OCI-LY1 (cell line): ENCODE results near the gene WHRN.

Source experiments
- EZH2 ChIP-seq: fragments of 200-600 bp; sonication (generic), shearing (Covaris generic); IDR thresholded peaks from 2 replicates; pipeline ENCODE4 v1.8.0; 2017; ENCODE audit warnings: borderline replicate concordance, mixed run types, mild to moderate bottlenecking, antibody characterized with exemption, low read length, moderate library complexity, mixed read lengths
- TF ChIP-seq, protein P1 (sequence below): fragments of 200-600 bp; sonication (generic), shearing (Covaris generic); IDR thresholded peaks from 2 replicates; pipeline ENCODE4 v1.5.1; 2017; ENCODE audit warnings: mild to moderate bottlenecking, antibody characterized with exemption, low read length, moderate library complexity, mixed read lengths

DNA sequence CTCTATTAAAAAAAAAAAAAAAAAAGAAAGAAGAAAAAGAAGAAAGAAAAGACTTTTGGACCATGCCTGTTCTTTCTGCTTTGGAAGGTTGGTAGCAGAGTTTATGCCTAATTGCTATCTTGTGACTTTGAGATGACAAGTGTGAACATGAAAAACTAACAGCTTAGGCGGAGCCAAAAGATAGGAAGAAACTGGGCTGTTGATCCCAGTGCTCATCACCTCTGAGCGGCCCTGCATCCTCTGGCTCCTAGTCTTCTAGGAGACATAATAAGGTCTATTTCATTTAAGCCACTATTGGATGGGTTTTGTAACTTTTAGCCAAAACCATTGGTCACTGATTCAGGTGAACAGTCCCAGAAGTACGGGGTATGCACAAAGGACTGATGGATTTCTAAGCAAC, 47.9 kb upstream of the WHRN start:
- TF ChIP-seq, protein P1, sequence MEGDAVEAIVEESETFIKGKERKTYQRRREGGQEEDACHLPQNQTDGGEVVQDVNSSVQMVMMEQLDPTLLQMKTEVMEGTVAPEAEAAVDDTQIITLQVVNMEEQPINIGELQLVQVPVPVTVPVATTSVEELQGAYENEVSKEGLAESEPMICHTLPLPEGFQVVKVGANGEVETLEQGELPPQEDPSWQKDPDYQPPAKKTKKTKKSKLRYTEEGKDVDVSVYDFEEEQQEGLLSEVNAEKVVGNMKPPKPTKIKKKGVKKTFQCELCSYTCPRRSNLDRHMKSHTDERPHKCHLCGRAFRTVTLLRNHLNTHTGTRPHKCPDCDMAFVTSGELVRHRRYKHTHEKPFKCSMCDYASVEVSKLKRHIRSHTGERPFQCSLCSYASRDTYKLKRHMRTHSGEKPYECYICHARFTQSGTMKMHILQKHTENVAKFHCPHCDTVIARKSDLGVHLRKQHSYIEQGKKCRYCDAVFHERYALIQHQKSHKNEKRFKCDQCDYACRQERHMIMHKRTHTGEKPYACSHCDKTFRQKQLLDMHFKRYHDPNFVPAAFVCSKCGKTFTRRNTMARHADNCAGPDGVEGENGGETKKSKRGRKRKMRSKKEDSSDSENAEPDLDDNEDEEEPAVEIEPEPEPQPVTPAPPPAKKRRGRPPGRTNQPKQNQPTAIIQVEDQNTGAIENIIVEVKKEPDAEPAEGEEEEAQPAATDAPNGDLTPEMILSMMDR, result no peak
- no peak for TF ChIP-seq EZH2
